ENCODE data around the gene IRAK1. TPM values are rescaled to one million over a fixed set of nuclear protein-coding genes. Genes with fewer than 3 reads are reported as not detected.

Gene IRAK1
- total RNA-seq, 8 experiments from 2014 or later, result 2.7 to 52.9 (median 21.7) TPM

GRCh38 chrX:154033848-154034247 lies 14.1 kb upstream of the IRAK1 start:
- WGBS, 10 experiments, result no CpG with 5 or more reads among the region's 2 CpGs
- Histone ChIP-seq H3K4me3 (no peak overlapping the region), H3K4me1 (replicated peaks in 1 of 2) (no peaks in the 10 kb centered on the region), H3K27ac (no peak overlapping the region)
- in situ Hi-C loops (cut with MboI; ENCODE audit: low pct_unique_long_range_greater_than_20kb in 2 of 9, low sequenced_read_pairs in 9 of 9, unreplicated experiment in 9 of 9), result no loop called here
- no peak for ATAC-seq (replicated peaks in 6 of 8)

GRCh38 chrX:154032653-154033052 lies 13.0 kb upstream of the IRAK1 start:
- in situ Hi-C loops (cut with MboI; ENCODE audit: low pct_unique_long_range_greater_than_20kb in 2 of 9, low sequenced_read_pairs in 9 of 9, unreplicated experiment in 9 of 9), result no loop called here
- no peak overlapping the region for H3K4me3 ChIP-seq
- H3K4me1 ChIP-seq (replicated peaks in 1 of 2), result no peaks in the 10 kb centered on the region
- no peak overlapping the region for H3K27ac ChIP-seq
- no peak for ATAC-seq (replicated peaks in 6 of 8)
- no CpG with 5 or more reads among the region's 9 CpGs for WGBS, 10 experiments

- Histone ChIP-seq H3K4me3 (no peak overlapping the region), H3K27ac (no peak overlapping the region), H3K4me1 (replicated peaks in 1 of 2) (no peaks in the 10 kb centered on the region)
- no peak for ATAC-seq (replicated peaks in 6 of 8)
- in situ Hi-C loops (cut with MboI; ENCODE audit: low pct_unique_long_range_greater_than_20kb in 2 of 9, low sequenced_read_pairs in 9 of 9, unreplicated experiment in 9 of 9), result no loop called here
- no CpG with 5 or more reads among the region's 11 CpGs for WGBS, 10 experiments
Observed at GRCh38 chrX:154032160-154032559, 12.5 kb upstream of the IRAK1 start.

GRCh38 chrX:154030715-154031305 lies 11.1 kb upstream of the IRAK1 start:
- no peak for ATAC-seq (replicated peaks in 6 of 8)
- in situ Hi-C loops (cut with MboI; ENCODE audit: low pct_unique_long_range_greater_than_20kb in 2 of 9, low sequenced_read_pairs in 9 of 9, unreplicated experiment in 9 of 9), result no loop called here
- no peak overlapping the region for H3K27ac ChIP-seq

GRCh38 chrX:154030266-154030665 lies 10.6 kb upstream of the IRAK1 start:
- H3K27ac ChIP-seq, result no peak overlapping the region
- 65 to 90% methylated on average over 2 to 7 of the region's 20 CpGs; no CpG with 5 or more reads in 8 of the 10 experiments for WGBS, 10 experiments
- no peak overlapping the region for H3K4me3 ChIP-seq
- in situ Hi-C loops (cut with MboI; ENCODE audit: low pct_unique_long_range_greater_than_20kb in 2 of 9, low sequenced_read_pairs in 9 of 9, unreplicated experiment in 9 of 9), result no loop called here
- H3K4me1 ChIP-seq (replicated peaks in 1 of 2), result peaks cover 0 to 3% of the 10 kb centered on the region in 2 donors
- no peak for ATAC-seq (replicated peaks in 6 of 8)

More at GRCh38 chrX:154030715-154031305, 11.1 kb upstream of the IRAK1 start:
- Histone ChIP-seq H3K4me3 (no peak overlapping the region), H3K4me1 (replicated peaks in 1 of 2) (no peaks in the 10 kb centered on the region)
- 70 to 100% methylated on average over 3 to 9 of the region's 29 CpGs; no CpG with 5 or more reads in 8 of the 10 experiments for WGBS, 10 experiments

- no peak for ATAC-seq (replicated peaks in 6 of 8)
- H3K4me3 ChIP-seq, result no peak overlapping the region
- H3K27ac ChIP-seq, result no peak overlapping the region
- WGBS, 10 experiments, result 70% methylated on average over 2 of the region's 8 CpGs; no CpG with 5 or more reads in 9 of the 10 experiments
- H3K4me1 ChIP-seq (replicated peaks in 1 of 2), result peaks cover 0 to 11% of the 10 kb centered on the region in 2 donors
- in situ Hi-C loops (cut with MboI; ENCODE audit: low pct_unique_long_range_greater_than_20kb in 2 of 9, low sequenced_read_pairs in 9 of 9, unreplicated experiment in 9 of 9), result no loop called here
Observed at GRCh38 chrX:154029439-154029838, 9.7 kb upstream of the IRAK1 start.

- no peak for ATAC-seq (replicated peaks in 6 of 8)
- Histone ChIP-seq H3K4me1 (replicated peaks in 1 of 2) (peaks cover 4 to 14% of the 10 kb centered on the region in 2 donors), H3K4me3 (no peak overlapping the region), H3K27ac (no peak overlapping the region)
- 40 to 100% (median 59%) methylated on average over 1 to 3 of the region's 13 CpGs; no CpG with 5 or more reads in 6 of the 10 experiments for WGBS, 10 experiments
- in situ Hi-C loops (cut with MboI; ENCODE audit: low pct_unique_long_range_greater_than_20kb in 2 of 9, low sequenced_read_pairs in 9 of 9, unreplicated experiment in 9 of 9), result no loop called here
Observed at GRCh38 chrX:154028502-154029184, 8.9 kb upstream of the IRAK1 start.

- ATAC-seq (replicated peaks in 6 of 8), result no peak
- Histone ChIP-seq H3K4me1 (replicated peaks in 1 of 2) (peaks cover 11 to 20% of the 10 kb centered on the region in 2 donors), H3K27ac (no peak overlapping the region), H3K4me3 (no peak overlapping the region)
- in situ Hi-C loops (cut with MboI; ENCODE audit: low pct_unique_long_range_greater_than_20kb in 2 of 9, low sequenced_read_pairs in 9 of 9, unreplicated experiment in 9 of 9), result no loop called here
- 80% methylated on average over 1 of the region's 1 CpG; no CpG with 5 or more reads in 9 of the 10 experiments for WGBS, 10 experiments
Observed at GRCh38 chrX:154027986-154028385, 8.3 kb upstream of the IRAK1 start.

- WGBS, 10 experiments, result 60% methylated on average over 2 of the region's 6 CpGs; no CpG with 5 or more reads in 9 of the 10 experiments
- no peak overlapping the region for H3K4me3 ChIP-seq
- in situ Hi-C loops (cut with MboI; ENCODE audit: low pct_unique_long_range_greater_than_20kb in 2 of 9, low sequenced_read_pairs in 9 of 9, unreplicated experiment in 9 of 9), result no loop called here
- H3K27ac ChIP-seq, result no peak overlapping the region
- ATAC-seq (replicated peaks in 6 of 8), result no peak
- peaks cover 20 to 30% of the 10 kb centered on the region in 2 donors for H3K4me1 ChIP-seq (replicated peaks in 1 of 2)
Observed at GRCh38 chrX:154027022-154027402, 7.3 kb upstream of the IRAK1 start.

GRCh38 chrX:154026136-154027021 lies 6.7 kb upstream of the IRAK1 start:
- 74 to 87% methylated on average over 3 to 6 of the region's 21 CpGs; no CpG with 5 or more reads in 8 of the 10 experiments for WGBS, 10 experiments
- peak in 4 of 8 experiments; percentile 6 to 61 (median 40) for ATAC-seq (replicated peaks in 6 of 8)
- in situ Hi-C loops (cut with MboI; ENCODE audit: low pct_unique_long_range_greater_than_20kb in 2 of 9, low sequenced_read_pairs in 9 of 9, unreplicated experiment in 9 of 9), result no loop called here

GRCh38 chrX:154025230-154025629 lies 5.5 kb upstream of the IRAK1 start:
- Histone ChIP-seq H3K4me1 (replicated peaks in 1 of 2) (peaks cover 33 to 41% of the 10 kb centered on the region in 2 donors), H3K27ac (no peak overlapping the region), H3K4me3 (no peak overlapping the region)
- in situ Hi-C loops (cut with MboI; ENCODE audit: low pct_unique_long_range_greater_than_20kb in 2 of 9, low sequenced_read_pairs in 9 of 9, unreplicated experiment in 9 of 9), result no loop called here
- WGBS, 10 experiments, result 20% methylated on average over 1 of the region's 8 CpGs; no CpG with 5 or more reads in 9 of the 10 experiments
- ATAC-seq (replicated peaks in 6 of 8), result peak in 5 of 8 experiments; percentile 23 to 43 (median 36)

More at GRCh38 chrX:154026136-154027021, 6.7 kb upstream of the IRAK1 start:
- H3K4me1 ChIP-seq (replicated peaks in 1 of 2), result peaks cover 21 to 31% of the 10 kb centered on the region in 2 donors
- H3K4me3 ChIP-seq, result no peak overlapping the region
- no peak overlapping the region for H3K27ac ChIP-seq

- Histone ChIP-seq H3K27ac (no peak overlapping the region), H3K4me1 (replicated peaks in 1 of 2) (peaks cover 33 to 44% of the 10 kb centered on the region in 2 donors), H3K4me3 (no peak overlapping the region)
- WGBS, 10 experiments, result 15 to 100% (median 48%) methylated on average over 1 to 4 of the region's 15 CpGs; no CpG with 5 or more reads in 7 of the 10 experiments
- in situ Hi-C loops (cut with MboI; ENCODE audit: low pct_unique_long_range_greater_than_20kb in 2 of 9, low sequenced_read_pairs in 9 of 9, unreplicated experiment in 9 of 9), result no loop called here
- no peak for ATAC-seq (replicated peaks in 6 of 8)
Observed at GRCh38 chrX:154024271-154024670, 4.6 kb upstream of the IRAK1 start.
